ENCODE results near the gene REPIN1. TPM values are rescaled to one million over a fixed set of nuclear protein-coding genes. Genes with fewer than 3 reads are reported as not detected.

REPIN1 gene
- total and polyA plus RNA-seq, 9 of the 15 experiments (the other 6 are each of a cell fraction or from before 2014, with no cell fraction given), result 8.1 to 283 (median 94.3) TPM

DNA sequence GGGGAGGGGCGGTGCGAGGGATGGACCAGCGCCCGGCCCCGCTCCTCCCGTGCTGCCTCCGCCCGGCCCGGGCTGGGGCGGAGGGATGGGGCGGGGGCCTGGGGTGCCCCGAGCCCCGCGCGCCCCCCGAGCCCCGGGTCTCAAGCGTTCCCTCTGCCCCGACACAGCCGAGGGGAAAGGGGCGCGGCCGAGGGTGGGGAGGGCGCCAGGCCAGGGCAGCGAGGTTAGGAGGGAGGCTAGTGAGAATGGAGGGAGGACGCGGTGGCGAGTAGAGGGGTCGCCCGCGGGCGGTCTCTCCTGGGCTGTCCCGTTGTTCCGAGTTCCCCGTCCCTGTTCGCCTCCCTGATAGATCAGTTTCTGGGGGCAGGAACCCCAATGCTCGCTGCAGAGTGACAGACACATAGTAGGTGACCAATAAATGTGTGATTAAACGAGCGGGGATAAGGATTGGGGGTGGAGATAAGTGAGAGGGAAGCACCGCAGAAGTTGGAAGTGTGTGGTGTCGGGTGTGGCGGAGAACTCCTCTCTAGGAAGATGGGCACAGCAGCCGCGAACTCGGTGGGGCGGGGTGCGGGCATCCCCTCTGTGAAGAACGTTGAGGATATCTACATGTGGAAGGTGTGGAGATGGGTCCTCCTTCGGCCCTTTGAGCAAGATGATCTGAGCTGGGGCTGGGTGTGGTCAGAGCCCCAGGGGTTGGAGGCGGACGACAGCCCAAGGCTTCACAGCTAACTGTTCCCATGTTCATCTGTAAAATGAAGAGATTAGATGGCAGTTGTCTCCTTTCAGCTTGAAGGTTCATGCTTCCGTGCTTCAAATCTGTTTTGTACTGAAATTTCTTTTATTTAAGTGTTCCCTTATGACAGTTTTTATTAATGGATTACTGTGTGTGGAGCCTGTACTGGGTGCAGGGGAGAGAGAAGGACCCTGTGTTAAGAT, 11.1 kb downstream of the REPIN1 start (continued):
- TF ChIP-seq PPARD (CRISPR knock-in tag; IDR thresholded peaks at IDR 0.05), result no peak
- TF ChIP-seq ZNF311 (CRISPR knock-in tag; IDR thresholded peaks at IDR 0.05), result no peak
- TF ChIP-seq MEF2A (IDR thresholded peaks at IDR 0.05; ENCODE audit: control insufficient read depth, low read depth, low read length), result no peak
- 0 out of 4 replicates have a peak, but pooled peaks of 1 of the 2 experiments have one; percentile 11 for TF ChIP-seq FOXK2 (conservative IDR thresholded peaks at IDR 0.05 in 1 of 2, IDR thresholded peaks at IDR 0.05 in 1 of 2; ENCODE audit: low read depth in 2 of 2)
- TF ChIP-seq ATF3 (IDR thresholded peaks at IDR 0.05), result no peak
- no peak for TF ChIP-seq ATF3 (CRISPR knock-in tag; conservative IDR thresholded peaks at IDR 0.05)
- TF ChIP-seq NFXL1 (CRISPR knock-in tag; IDR thresholded peaks at IDR 0.05), result no peak
- TF ChIP-seq ZBTB11 (CRISPR knock-in tag; IDR thresholded peaks at IDR 0.05), result peak in 1 of 3 experiments; percentile 13; a peak in 1 of 6 replicates
- TF ChIP-seq ZNF121 (CRISPR knock-in tag; conservative IDR thresholded peaks at IDR 0.05), result peak; percentile 75
- no peak for TF ChIP-seq BMI1 (IDR thresholded peaks at IDR 0.05; ENCODE audit: low read length)
- no peak for TF ChIP-seq CHD2 (IDR thresholded peaks at IDR 0.05; ENCODE audit: low read depth, low read length)
- no peak for TF ChIP-seq FOXP1 (CRISPR knock-in tag; IDR thresholded peaks at IDR 0.05)
- TF ChIP-seq ZNF174 (CRISPR knock-in tag; IDR thresholded peaks at IDR 0.05), result no peak
- no peak for TF ChIP-seq POLR2A (conservative IDR thresholded peaks at IDR 0.05)
- TF ChIP-seq TOE1 (IDR thresholded peaks at IDR 0.05; ENCODE audit: borderline replicate concordance), result no peak
- no peak for TF ChIP-seq TOE1 (CRISPR knock-in tag; IDR thresholded peaks at IDR 0.05; ENCODE audit: borderline replicate concordance, low read depth)
- TF ChIP-seq, protein P1, sequence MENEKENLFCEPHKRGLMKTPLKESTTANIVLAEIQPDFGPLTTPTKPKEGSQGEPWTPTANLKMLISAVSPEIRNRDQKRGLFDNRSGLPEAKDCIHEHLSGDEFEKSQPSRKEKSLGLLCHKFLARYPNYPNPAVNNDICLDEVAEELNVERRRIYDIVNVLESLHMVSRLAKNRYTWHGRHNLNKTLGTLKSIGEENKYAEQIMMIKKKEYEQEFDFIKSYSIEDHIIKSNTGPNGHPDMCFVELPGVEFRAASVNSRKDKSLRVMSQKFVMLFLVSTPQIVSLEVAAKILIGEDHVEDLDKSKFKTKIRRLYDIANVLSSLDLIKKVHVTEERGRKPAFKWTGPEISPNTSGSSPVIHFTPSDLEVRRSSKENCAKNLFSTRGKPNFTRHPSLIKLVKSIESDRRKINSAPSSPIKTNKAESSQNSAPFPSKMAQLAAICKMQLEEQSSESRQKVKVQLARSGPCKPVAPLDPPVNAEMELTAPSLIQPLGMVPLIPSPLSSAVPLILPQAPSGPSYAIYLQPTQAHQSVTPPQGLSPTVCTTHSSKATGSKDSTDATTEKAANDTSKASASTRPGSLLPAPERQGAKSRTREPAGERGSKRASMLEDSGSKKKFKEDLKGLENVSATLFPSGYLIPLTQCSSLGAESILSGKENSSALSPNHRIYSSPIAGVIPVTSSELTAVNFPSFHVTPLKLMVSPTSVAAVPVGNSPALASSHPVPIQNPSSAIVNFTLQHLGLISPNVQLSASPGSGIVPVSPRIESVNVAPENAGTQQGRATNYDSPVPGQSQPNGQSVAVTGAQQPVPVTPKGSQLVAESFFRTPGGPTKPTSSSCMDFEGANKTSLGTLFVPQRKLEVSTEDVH (IDR thresholded peaks at IDR 0.05; ENCODE audit: low read depth, partially characterized antibody), result peak; percentile 14
- no peak for TF ChIP-seq ZNF584 (CRISPR knock-in tag; IDR thresholded peaks at IDR 0.05; ENCODE audit: low read depth)
- TF ChIP-seq PKNOX1 (IDR thresholded peaks at IDR 0.05), result no peak; the same call in 1 of the 2 replicates

All from K562 (cell line).